Neural cell (in vitro differentiated cells): Measurements from ENCODE around the gene RAB44. TPM values are rescaled to one million over a fixed set of nuclear protein-coding genes. Genes with fewer than 3 reads are reported as not detected.

Source experiments
- H2AFZ ChIP-seq: fragments of 200-600, 300-800 bp; sonication (generic), shearing (Covaris generic); 2 replicates; pipeline ENCODE4 v1.6.0; 2014; ENCODE audit warnings: low read depth, mild to moderate bottlenecking, antibody characterized with exemption, low read length, moderate library complexity
- H3F3A ChIP-seq: fragments of 200-600 bp; shearing (Covaris generic); 2 replicates; pipeline ENCODE4 v1.6.1; 2016; ENCODE audit warnings: mild to moderate bottlenecking, moderate library complexity, mixed read lengths, antibody characterized with exemption, low read length; ENCODE audit not compliant: insufficient read depth, poor library complexity, severe bottlenecking
- H3K27ac ChIP-seq: fragments of 200-600, 300-800 bp; sonication (generic), shearing (Covaris generic); 2 replicates; pipeline ENCODE4 v1.5.1; 2014; ENCODE audit warnings: mild to moderate bottlenecking, low read length, moderate library complexity
- H3K27me3 ChIP-seq: fragments of 300-800, 200-600 bp; sonication (generic), shearing (Covaris generic); 2 replicates; pipeline ENCODE4 v1.6.0; 2014; ENCODE audit warnings: mild to moderate bottlenecking, low read depth, low read length, moderate library complexity; ENCODE audit not compliant: insufficient read depth
- H3K36me3 ChIP-seq: fragments of 300-800, 200-600 bp; sonication (generic), shearing (Covaris generic); 2 replicates; pipeline ENCODE4 v1.5.1; 2014; ENCODE audit warnings: mild to moderate bottlenecking, antibody characterized with exemption, low read length, moderate library complexity; ENCODE audit not compliant: insufficient read depth
- H3K4me2 ChIP-seq: fragments of 300-800, 200-600 bp; sonication (generic), shearing (Covaris generic); 2 replicates; pipeline ENCODE4 v1.6.0; 2014; ENCODE audit warnings: mild to moderate bottlenecking, low read length
- H3K4me3 ChIP-seq: fragments of 300-800, 200-600 bp; sonication (generic), shearing (Covaris generic); 2 replicates; pipeline ENCODE4 v1.5.1; 2014; ENCODE audit warnings: mild to moderate bottlenecking, low read length, moderate library complexity
- H3K79me2 ChIP-seq: fragments of 200-600 bp; shearing (Covaris generic); replicated peaks from 2 replicates; pipeline ENCODE4 v1.6.0; 2014; ENCODE audit warnings: mild to moderate bottlenecking, low read length, moderate library complexity; ENCODE audit not compliant: insufficient read depth
- H3K9ac ChIP-seq: fragments of 300-800, 200-600 bp; sonication (generic), shearing (Covaris generic); 2 replicates; pipeline ENCODE4 v1.6.1; 2016; ENCODE audit warnings: mild to moderate bottlenecking, low read length, mixed read lengths
- H3K9me2 ChIP-seq: fragments of 200-600 bp; shearing (Covaris generic); 2 replicates; pipeline ENCODE4 v1.6.1; 2016; ENCODE audit warnings: mild to moderate bottlenecking, low read length, mixed read lengths; ENCODE audit not compliant: insufficient read depth
- H3K9me3 ChIP-seq: fragments of 200-600, 300-800 bp; sonication (generic), shearing (Covaris generic); 2 replicates; pipeline ENCODE4 v1.6.1; 2016; ENCODE audit warnings: mild to moderate bottlenecking, mixed run types, low read length, moderate library complexity, mixed read lengths
- H4K20me1 ChIP-seq: fragments of 200-600 bp; shearing (Covaris generic); 2 replicates; pipeline ENCODE4 v1.6.1; 2016; ENCODE audit warnings: mild to moderate bottlenecking, mixed run types; ENCODE audit not compliant: insufficient read depth
- CTCF ChIP-seq: fragments of 450-650 bp; IDR thresholded peaks from 2 replicates; pipeline ENCODE4 v1.5.1; 2014; ENCODE audit warnings: antibody characterized with exemption, mild to moderate bottlenecking, moderate library complexity; ENCODE audit not compliant: poor library complexity, severe bottlenecking
- EP300 ChIP-seq: fragments of 450-650 bp; conservative IDR thresholded peaks from 2 replicates; pipeline ENCODE4 v1.6.1; 2014; ENCODE audit warnings: antibody characterized with exemption, mild to moderate bottlenecking, moderate library complexity; ENCODE audit not compliant: poor library complexity, severe bottlenecking
- EZH2 ChIP-seq: fragments of 200-600, 300-800 bp; shearing (Covaris generic), sonication (generic); IDR thresholded peaks from 2 replicates; pipeline ENCODE4 v1.6.1; 2014; ENCODE audit warnings: antibody characterized with exemption, low read length, borderline replicate concordance, mild to moderate bottlenecking; ENCODE audit not compliant: insufficient read depth, poor library complexity, severe bottlenecking
- MXI1 ChIP-seq: fragments of 450-650 bp; conservative IDR thresholded peaks from 2 replicates; pipeline ENCODE4 v1.6.1; 2014; ENCODE audit warnings: antibody characterized with exemption, mild to moderate bottlenecking; ENCODE audit not compliant: poor library complexity, severe bottlenecking
- POLR2AphosphoS5 ChIP-seq: IDR thresholded peaks from 2 replicates; pipeline ENCODE4 v1.6.1; 2012
- RAD21 ChIP-seq: fragments of 450-650 bp; conservative IDR thresholded peaks from 2 replicates; pipeline ENCODE4 v1.6.1; 2014; ENCODE audit warnings: antibody characterized with exemption, mild to moderate bottlenecking, moderate library complexity
- REST ChIP-seq: IDR thresholded peaks from 2 replicates; pipeline ENCODE4 v1.6.1; 2012; ENCODE audit warnings: borderline replicate concordance
- SMC3 ChIP-seq: fragments of 450-650 bp; conservative IDR thresholded peaks from 2 replicates; pipeline ENCODE4 v1.6.1; 2014; ENCODE audit warnings: antibody characterized with exemption, mild to moderate bottlenecking, moderate library complexity; ENCODE audit not compliant: poor library complexity
- TAF1 ChIP-seq: IDR thresholded peaks from 2 replicates; pipeline ENCODE4 v1.6.1; 2012; ENCODE audit warnings: low read depth
- polyA plus RNA-seq: library from polyadenylated mRNA; depleted of rRNA; stranded (reverse); fragments of >200 nt; gene quantifications from 2 replicates; pipeline ENCODE4 v1.2.3, GENCODE V29; 2014

Gene RAB44
- polyA plus RNA-seq, 1 donor from 2014 or later = not detected

GRCh38 chr6:36721369-36722140 is 23.9 kb downstream of the RAB44 start:
- Histone ChIP-seq H3K27me3 (no peaks in the 10 kb centered on the region), H3K4me3 (no peak overlapping the region), H3K9ac (no peak overlapping the region), H3K79me2 (no peaks in the 10 kb centered on the region), H3K4me2 (no peak overlapping the region), H3F3A (no peaks in the 10 kb centered on the region), H4K20me1 (no peaks in the 10 kb centered on the region), H3K36me3 (no peaks in the 10 kb centered on the region), H3K27ac (no peak overlapping the region), H2AFZ (no peak overlapping the region), H3K9me2 (no peaks in the 10 kb centered on the region), H3K9me3 (no peaks in the 10 kb centered on the region)
- TF ChIP-seq EP300 (no peak), MXI1 (no peak), TAF1 (no peak), RAD21 (no peak), POLR2AphosphoS5 (no peak), EZH2 (no peak), SMC3 (no peak), CTCF (no peak), REST (no peak)

GRCh38 chr6:36722365-36722764 is 24.7 kb downstream of the RAB44 start:
- no peaks in the 10 kb centered on the region for H3K36me3 ChIP-seq
- H3K9ac ChIP-seq = no peak overlapping the region
- H3K79me2 ChIP-seq = no peaks in the 10 kb centered on the region
- no peaks in the 10 kb centered on the region for H3F3A ChIP-seq
- H2AFZ ChIP-seq = no peak overlapping the region
- no peaks in the 10 kb centered on the region for H3K9me3 ChIP-seq
- no peak overlapping the region for H3K27ac ChIP-seq
- TF ChIP-seq POLR2AphosphoS5 = no peak
- TF ChIP-seq EZH2 = no peak
- no peak for TF ChIP-seq CTCF
- TF ChIP-seq TAF1 = no peak
- TF ChIP-seq RAD21 = no peak
- no peak for TF ChIP-seq MXI1
- no peak for TF ChIP-seq REST
- TF ChIP-seq EP300 = no peak
- no peak for TF ChIP-seq SMC3
- no peaks in the 10 kb centered on the region for H3K27me3 ChIP-seq
- no peaks in the 10 kb centered on the region for H4K20me1 ChIP-seq
- H3K9me2 ChIP-seq = no peaks in the 10 kb centered on the region
- no peak overlapping the region for H3K4me2 ChIP-seq
- no peak overlapping the region for H3K4me3 ChIP-seq
